ENCODE measurements around the gene FMNL2.
"Not testable (repeated sequence)": the region's sequence is repeated elsewhere in the genome, so short reads cannot be mapped to it uniquely, and the experiment has no call there.

The FMNL2 gene

DNA sequence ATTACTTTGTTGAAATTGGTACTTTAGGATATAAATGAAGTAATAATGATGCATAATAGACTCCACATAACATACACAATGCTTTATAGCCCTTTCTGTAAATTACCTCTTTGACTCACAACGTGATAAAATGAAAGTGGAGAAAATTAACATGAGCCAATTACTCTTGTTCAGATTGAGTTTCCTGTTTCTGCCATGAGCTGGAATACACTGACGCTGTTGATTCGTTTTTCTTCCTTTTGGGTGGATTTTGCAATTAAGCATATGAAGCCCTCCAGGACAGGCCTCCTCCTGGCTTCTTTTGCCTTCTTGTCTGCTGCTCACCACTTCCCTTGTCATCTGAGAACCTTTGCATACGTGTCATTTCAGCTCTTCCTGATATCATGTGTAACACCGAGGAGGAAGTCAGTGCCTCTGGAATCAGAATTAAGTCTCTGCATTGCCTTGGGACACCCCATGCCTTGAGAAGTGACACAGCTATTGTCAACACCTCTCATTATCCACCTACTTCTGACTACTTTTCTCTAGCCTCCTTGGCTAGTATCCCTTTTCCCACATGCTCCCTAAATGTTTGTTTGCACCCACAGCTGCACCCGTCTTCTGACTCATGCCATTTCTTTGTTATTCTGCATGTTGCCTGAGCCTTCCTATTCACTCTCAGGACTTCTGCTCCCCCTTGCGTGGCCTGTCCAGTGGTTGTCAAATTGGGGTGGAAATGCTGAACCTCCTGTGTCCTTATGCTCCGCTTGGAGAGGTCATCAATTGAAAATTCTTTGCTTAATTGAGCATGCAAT is 134.1 kb downstream of the FMNL2 start:
- DNase-seq, result peak in 8 of 51 donors; percentile 19 to 75 (median 36)

DNA sequence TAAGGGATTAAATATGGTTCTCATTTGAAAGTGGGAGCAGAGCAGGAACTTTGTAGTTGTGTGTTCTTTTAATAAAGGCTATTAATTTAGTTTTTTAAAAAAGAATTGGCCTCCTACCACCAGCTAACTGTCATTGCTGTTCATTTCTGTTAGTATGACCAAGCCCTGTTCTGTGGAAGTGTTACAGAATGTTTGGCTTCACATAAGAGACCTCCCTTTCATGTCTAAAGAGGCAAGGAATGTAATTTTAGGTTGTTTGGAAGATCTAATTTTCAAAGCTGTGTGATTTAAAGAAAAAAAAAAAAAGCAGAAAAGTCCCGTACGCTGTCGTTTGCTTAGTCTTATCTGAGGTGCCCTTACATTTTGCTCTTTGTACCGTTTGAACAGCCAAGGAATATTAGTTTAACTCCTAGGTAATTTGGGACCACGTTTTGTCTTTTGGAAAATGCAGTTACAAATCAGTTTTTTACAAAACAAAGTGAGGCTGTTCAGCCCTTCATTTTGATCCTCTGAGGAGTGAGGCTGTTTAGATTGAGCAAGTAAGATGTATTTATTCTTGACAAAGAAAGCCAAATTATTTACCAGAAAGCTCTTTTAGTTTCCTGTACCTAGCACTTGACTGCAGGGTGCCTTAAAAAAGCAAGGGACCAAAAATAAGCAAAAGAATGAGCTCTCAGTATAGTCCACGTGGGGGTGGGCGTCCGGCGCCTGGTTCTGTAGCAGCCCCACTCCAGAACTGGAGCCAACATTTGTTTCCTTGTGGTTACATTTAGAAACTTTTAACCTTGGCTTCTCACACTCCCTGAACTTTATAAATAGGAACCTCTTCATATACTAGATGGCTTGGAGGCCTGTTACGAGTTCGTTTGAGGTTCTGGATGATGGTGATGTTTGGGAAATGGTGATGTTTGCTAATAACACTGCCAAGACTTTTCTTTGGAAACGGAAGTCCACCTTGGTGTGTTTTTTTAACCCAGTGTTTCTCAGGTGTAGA is 136.2 kb downstream of the FMNL2 start:
- DNase-seq, result no peak

DNA sequence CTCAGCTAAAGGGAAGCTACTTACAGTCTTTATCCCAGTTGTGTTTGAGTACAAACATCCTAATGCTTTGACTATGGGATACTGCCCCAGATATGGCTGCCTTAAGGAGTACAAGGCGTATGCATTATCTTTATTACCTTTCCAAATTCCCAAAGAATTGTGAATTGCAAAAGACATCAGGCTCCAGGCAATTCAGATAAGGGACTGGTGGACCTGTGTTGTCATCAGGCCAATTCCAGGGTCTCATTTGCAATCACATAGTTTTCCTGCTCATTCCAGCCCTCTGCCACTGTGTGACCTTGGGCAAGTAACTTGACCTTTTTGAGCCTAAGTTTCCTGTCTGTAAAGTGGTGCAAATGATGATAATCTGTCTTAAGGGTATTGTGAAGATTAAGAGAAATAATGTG is 137.5 kb downstream of the FMNL2 start:
- DNase-seq, result no peak

DNA sequence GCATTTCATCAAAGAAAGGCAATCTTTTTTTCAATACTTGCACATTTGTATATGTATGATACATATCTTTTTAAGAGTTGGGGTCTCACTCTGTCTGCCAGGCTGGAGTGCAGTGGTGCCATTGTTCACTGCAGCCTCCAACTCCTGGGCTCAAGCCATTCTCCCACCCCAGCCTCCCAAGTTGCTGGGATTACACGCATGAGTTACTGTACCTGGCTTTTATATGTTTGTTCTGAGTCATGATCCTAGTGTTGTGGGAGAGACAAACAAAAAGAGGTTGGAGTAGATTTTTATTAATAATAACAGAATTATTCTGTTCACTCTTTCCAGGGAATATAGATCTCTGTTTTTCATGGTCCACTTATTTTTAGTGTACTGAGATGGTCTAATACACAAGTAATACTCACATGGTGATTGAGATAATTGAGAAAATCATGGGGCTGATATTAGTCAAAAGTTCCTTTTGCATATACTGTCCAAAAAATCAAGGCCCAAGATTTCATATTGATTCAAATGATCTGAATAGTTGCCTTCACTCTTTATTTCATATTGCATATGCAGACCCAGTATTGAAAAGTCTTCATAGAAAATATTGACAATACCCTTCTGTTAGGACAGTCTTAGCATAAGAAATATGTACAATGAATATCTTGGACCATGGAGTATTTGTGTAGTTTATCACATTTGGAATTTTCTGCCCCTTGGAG is 138.3 kb downstream of the FMNL2 start:
- no peak for DNase-seq

DNA sequence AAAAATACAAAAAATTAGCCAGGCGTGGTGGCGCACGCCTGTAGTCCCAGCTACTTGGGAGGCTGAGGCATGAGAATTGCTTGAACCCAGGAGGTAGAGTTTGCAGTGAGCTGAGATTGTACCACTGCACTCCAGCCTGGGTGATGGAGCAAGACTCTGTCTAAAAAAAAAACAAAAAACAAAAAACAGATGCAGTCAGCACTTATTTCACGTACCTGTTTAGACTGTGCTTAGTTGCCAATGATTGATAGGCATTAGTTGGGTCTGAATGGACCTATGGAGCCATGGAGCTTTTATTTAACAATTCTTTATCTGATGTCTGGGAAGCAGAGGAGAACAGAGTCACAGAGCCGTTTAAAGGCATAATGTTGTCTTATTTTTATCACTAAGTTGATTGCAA is 139.5 kb downstream of the FMNL2 start:
- not testable (repeated sequence) for DNase-seq

DNA sequence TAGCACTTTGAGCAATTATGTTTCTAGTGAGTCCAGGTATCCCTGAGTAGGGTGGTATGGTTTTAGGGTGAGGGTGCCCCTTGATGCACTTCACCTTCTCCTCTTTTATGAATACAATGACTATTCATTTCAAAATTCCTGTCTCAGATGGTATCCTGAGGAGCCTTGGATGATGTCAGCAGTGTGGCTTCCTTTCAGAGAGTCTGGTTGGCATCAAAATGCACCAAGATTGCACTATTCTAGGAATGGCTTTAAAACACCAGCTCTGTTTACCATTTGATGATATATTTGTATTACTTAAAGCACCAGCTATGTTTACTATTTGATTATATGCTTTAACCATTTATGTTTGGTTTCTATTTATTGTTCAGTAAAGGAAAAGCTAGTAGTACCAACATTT is 141.0 kb downstream of the FMNL2 start:
- DNase-seq, result no peak

DNA sequence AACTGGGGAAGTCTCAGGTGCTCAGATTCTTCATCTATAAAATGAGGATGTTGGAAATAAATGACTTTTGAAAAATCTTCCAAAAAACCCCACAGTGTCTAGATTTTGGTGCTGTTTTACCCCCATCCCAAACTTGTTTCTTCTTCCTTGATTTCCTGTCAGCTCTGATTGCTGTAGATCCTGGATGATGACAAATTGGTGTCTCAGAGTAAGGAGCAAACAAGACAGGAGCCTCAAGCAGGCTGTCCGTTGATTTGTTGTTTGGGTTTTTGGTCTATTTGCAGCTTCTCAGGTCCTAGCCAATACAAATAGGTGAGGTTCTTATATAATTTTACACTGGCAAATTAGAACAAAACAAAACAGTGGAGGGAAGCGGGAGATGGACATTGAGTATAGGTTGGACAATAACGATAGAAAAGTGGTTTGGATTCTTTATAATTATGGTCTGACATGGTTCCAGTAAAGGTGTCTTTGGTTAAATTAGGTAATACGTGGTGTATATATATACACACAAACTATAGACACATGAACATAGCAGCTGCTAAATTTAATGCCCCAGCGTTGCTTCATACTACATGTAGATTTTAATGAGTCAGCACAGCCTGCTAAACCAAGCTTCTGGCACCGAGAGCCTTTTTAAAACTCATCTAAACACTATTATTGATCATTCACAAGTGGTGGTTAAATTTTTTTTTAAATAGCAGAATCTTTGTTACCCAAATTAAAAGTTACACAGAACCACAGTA is 142.5 kb downstream of the FMNL2 start:
- no peak for DNase-seq

DNA sequence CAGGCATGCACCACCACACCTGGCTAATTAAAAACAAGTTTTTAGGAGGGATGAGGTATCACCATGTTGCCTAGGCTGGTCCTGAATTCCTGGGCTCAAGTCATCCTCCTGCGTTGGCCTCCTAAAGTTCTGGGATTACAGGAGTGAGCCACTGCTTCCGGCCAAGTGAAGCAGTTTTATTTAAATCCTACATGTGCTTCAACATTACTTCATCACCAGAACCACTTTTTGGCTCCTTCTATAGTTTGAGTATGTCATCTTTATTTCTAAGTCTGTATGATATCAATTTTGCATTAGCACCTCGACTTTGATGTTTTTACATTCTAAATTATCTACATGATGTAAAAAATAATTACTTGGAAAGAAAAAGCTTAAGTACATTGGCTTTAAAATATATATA is 144.3 kb downstream of the FMNL2 start:
- DNase-seq, result no peak

DNA sequence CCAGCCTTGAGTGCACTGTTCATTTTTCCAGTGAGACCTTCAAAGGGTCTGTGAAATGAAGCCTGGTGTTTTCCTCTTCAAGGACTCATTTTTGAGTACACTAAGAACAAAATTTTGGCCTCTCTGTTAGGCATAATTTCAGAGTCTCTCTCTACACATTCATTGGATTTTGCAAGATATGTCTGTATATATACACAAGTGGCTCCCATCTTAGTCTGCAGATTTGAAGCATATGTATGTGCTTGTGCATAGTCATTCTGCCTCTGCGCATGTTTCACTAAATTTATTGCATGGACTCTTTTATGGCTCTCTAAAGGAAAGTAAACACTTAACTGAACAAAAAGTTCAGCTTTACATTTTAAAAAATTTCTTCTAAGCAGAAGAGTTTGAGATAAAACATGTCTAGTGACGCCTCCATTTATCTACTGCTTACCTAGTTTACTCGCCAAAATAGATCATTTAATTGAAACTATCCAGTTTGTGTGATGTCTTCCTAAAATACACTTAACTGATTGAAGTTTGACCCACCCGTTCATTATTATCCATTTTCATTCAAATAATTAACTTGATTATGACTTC is 145.9 kb downstream of the FMNL2 start:
- no peak for DNase-seq

DNA sequence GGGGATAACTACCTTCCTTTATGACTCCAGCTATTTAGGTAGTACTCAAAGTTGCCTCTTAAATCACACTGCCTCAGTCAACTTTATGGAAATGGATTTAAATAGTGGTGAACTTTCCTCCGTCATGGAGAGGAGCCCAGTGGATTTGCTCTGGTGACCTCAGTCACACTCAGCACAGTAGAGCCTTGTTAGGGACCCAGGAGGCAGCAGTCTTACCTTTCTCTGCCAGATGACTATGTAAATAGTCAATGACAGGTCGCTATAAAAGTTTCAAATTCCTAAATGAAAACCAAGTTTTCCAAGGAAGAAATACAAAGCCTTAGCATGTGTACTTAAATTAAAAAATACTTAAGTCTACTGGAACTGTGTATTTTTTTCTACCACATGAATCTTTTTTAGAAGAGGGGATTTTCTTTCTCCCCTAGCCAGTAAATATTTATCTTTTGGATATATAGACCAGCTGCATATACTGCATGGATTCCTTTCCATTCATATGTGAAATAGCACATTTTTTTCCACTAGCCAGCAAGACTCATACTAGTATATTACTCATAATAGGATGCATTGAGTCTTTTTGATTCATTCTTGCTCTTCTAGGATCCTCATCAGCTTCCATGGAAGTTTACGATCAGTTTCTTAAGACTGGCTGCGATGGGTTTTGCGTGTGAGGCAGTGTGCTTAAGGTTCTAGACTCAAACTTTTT is 147.1 kb downstream of the FMNL2 start:
- no peak for DNase-seq

DNA sequence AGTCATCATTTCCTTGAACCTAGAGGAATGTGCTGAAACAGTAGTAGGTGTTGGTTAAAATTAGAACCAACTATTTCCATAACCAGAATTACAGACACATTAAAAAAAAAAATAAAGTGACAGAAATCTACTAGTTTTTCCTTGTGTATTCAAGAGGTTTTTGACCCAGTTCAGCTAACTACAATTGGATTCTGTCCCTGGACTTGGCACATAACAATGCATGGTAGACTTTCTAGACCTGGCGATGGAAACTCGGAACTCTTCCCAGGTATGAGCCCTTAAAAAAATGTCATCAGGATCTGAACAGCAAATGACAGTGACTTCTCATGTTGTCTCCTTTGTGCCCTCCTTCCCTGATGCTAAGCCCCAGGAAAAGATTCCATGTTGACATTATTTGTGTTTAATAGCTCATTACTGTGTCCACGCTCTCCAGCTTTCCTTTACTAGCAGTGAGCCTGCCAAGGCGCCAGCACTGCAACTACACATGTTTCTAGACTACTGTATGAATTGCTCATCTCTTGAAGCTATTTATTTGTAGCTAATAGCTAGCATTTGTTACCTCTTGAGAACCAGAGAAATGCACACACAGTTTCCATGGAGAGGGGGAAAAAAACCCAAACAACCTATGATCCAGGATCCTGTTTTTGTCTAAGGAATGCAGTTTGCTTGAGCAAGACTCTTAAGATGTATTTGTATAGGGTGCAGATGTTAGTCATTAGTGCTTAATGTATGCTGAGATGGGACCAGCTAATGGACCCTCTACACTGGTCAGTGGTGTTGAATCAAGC is 148.5 kb downstream of the FMNL2 start:
- DNase-seq, result peak in 1 of 51 donors; percentile 16

DNA sequence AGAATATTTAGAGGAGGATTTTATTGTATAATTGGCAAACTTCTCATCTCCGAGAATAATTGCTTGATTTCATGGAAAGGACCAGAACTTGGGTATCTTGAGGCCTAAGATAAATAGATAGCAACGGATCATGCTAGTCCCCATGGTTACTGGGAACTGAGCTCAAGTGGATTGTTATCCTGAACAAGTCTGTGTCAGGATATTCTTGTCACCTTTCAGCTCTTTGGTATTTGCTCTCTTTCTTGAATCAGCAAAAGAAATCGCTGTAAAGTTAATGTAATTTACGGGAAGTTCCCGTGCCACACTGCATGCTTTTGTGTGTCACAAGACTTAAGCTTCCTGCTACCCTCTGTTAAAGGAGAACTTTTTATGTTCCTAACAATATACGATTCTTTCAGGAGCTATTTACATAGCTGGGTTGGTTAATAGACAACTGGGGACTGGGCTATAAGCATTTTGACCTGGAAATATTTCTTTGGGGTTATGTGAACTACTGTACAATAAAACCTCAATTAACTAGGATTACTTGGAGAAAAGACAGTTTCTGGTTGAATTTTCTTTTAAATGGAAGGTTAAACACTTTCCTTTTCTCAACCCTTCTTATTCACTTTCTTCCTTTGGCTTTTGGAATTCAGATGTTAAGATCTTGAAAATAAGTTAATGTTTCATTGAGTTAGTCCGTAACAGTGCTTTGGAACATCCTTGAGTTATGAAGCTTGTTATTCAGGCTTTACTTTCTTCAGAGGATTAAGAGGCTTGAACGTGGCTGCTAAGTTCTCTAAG is 151.2 kb downstream of the FMNL2 start:
- no peak for DNase-seq

DNA sequence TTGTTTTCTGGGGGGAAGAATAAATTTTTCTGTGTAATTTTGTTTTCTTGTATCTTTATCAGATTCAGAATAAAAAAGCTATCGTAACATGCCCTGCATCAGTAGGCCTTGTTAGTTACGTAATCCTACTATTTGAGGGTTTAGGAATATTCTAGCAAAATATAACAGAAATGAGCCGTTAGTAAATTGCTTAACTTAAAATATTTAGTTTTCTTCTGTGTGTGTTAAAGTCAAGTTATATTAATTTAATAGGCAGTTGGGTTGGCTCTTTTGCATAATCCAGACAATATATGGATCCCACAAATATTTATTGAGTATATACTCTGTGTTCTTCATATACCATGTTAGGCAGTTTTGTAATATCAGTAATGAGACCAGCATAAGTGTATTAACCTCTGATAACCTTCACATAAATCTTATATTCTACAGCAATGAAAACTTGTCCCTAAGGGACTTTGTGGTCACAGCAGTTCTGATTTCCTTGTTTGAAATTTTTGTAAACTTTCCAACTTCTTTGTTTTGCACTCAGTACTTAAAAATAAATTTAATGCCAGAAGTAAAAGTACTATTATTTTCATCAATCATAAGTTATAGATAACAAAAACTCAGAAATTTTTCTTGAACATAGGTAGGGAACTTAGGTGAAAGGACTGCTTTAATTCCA is 151.9 kb downstream of the FMNL2 start:
- DNase-seq, result no peak

DNA sequence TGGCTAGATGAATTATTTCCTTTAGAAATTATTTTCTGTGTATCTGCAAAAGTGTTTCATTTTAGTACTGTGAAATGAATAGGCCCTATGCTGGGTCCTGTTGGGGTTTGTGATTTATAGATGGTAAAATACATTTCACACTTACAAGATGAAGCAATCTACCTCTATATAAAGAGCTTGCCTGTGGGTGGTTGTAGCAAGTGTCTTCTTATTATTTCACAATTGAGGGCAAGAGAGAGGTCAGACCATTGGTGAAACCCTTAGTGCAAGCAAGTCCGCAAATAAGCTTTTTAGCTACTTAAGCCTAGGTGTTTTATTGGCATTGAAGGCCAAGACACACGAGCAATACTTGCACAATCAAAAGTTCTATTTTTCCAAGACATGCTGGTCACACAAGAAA is 153.1 kb downstream of the FMNL2 start:
- DNase-seq, result no peak

DNA sequence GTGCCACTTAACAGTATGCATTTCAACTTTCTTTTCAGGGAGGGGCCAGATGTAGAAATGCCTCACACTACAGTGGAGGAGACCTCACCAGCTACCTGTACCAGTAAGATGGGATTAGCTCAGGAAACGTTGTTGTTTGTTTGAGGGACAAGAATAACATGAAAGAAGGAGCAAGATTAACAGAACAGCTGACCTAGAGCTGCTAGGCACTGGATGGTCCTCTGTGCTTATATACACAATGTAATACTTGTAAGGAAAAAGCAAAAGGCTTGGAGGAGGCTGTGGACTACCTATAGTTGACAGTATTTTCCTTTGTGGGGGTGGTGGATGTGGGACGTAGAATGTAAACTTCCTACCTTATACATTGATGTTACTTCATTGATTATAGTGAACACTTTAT is 154.4 kb downstream of the FMNL2 start:
- no peak for DNase-seq

DNA sequence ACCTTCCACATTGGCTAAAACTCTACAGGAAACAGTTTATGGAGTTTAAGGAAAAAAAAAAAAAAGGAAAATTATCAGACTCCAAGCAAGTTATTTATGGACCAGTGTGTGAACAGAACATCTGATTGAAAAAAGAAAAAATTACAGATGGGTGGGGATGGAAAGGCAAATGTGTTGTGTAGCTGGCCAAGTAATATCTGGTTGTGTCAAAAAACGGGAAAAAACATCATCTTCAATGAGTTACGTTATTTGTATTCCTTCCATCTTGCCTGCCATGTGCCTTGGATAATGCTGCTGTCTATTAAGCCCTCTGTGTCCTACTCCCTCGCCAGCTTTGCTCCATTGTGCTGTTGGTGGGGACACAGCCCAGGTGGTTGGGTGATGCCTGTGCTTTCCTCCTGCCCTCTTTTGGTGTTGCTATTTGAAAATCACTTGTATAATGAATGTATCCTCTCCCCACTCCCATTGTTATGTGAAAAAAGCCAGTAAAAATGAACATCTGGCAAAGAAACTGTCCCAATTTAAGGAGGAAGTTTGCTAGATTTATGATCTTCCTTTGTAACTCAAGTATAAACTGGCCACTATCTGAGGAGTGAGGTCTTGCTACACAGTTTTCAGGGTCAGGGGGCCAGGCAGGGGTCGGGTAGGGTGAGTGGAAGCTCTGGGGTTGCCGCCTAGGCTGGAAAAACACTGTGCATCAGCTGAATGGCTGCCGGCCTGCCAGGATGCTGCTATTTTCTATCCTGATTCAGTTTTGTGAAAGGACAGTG is 155.9 kb downstream of the FMNL2 start:
- DNase-seq, result peak in 30 of 51 donors; percentile 7 to 77 (median 38)

DNA sequence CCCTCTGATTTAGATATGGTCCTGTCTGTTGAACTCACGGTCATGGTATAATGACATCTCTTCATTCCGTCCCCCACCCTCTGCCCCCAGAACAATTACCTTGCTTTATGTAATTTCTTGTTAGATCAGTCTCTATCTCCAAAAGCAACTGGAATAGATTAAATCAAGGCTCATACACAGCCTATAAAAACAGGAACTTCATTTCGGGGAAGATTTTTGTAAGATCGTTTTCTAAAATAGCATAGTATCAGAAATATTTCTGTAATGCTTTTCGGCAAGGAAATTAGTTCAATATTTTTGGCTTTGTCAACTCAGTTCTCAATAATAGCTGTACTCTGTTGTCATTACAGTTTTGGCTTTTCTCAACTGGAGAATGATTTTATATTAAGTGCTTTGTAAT is 157.2 kb downstream of the FMNL2 start:
- DNase-seq, result no peak
